GM10847 (cell line): ENCODE measurements around the gene PTPRR.

Source experiments
- POLR2A ChIP-seq: IDR thresholded peaks from 2 replicates; pipeline ENCODE4 v1.6.1; 2011; ENCODE audit not compliant: insufficient read length; ENCODE audit errors: extremely low read depth

The PTPRR gene

GRCh38 chr12:70721216-70721615, 199.3 kb downstream of the PTPRR start:
- TF ChIP-seq POLR2A: no peak

DNA sequence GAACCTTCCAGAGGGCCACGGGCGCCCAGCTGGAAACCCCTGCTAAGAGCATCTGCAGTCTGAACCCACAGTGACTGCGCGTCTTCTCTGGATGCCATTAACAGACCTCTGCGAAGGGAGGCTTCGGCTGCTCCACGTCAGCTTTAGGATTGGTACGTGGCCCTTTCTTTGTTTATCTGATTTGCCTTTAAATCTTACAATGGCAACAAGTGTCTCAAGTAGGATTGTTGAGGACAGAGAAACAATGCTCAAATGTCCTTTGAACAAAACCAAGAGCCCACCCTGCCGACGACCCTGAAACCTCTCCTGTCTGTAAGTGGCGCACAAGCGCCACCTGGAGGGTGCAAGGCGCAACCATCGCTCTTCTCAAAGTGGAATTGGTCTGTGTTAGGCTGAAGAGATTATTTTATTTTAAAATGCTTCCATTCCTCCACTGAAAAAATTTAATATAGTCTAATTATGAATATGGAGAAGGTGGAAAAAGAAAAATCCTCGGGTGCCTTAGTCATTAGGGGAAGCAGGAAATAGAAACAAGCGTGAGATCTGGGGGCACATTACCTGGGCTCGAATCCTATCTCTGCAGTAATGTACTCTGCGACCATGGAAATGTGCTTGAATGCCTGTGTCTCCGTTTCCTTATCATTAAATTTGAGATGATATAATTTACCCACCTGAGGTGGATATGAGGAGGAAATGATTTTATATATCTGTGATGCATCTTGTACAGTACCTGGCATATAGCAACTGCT, 200.7 kb downstream of the PTPRR start:
- no peak for TF ChIP-seq POLR2A

DNA sequence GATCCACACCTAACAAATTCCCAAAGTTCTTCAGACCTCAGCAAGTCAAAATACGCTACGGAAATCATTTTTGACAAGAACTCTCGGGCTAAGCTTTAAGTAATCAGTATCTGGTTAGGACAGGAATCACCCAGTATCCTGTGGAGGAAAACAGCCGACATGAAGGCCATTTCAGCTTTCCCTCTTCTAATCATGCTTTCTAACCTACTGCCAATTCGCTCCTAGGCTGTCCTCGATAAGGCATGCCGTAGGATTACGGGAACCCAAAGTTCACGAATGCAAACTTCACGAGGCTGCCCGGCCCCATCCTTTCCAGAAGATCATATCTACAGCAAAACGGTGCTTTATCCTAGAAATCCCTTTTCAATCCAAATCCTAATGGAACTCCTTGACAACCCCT, 201.5 kb downstream of the PTPRR start:
- no peak for TF ChIP-seq POLR2A

DNA sequence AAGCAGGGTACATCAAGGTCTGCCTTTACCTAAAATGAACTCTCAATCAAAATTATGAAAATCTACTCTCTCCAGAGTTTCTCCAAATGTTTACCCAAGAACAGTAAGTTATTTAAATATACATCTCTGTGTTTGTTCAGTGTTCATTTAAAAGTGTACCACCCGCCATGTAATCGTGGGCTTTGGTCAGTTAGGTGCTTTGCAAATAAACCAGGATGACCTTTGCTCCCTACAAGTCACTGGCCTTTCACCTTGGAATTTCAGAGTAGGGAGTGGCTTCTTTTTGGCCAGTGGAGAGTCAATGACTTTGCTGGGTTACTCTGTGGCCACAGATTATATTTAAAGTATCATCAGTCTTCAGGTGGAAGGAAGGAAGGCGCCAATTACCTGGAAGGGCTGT, 208.7 kb downstream of the PTPRR start:
- TF ChIP-seq POLR2A: no peak

GRCh38 chr12:70709022-70709421, 211.5 kb downstream of the PTPRR start:
- TF ChIP-seq POLR2A: no peak

DNA sequence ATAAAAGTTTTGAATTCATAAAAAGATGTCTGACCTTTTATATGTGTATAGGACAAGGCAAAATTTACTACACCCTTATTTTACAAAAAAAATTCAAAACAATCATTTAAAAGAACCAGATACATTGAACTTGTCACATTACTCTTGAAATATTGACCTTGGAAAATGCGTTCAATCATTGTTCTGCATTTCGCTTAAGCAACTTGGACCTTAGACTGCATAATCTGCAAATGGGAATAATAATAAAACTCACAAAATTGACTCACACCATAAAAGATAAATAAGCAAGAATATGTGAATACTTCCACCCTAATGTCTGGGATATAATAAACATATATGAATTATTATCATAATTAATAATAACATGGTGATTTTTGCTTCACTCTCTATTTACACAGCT, 213.9 kb downstream of the PTPRR start:
- no peak for TF ChIP-seq POLR2A

GRCh38 chr12:70698345-70698744, 222.2 kb downstream of the PTPRR start:
- no peak for TF ChIP-seq POLR2A

DNA sequence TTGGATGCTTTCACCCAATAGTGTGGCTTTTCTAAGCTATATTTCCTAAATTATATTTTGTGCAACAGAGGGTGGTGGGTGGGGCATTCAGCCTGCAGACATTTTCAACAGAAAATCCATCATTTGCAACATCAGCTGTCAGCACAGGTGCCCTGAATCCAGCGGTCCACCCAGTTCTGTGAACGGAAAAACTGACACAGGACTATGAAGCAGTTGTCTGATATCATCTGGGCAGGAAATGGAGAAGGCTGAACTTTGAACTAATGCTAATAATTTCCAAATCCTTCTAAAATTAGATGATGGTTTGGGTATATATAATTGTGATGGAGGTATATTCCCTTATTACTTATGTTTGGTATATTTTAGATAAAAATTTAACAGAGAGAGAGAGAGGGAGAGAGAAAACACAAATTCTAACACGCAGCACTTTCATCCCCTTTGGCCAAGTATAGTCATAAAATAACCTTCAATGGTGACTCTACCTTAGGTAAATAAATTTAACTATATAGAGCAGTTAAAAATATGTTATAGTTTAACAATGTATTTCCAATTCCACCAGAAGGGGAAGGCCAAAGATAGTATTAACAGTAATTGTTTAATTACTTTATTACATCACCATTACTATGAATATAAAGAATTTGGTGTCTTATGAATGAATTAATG, 225.0 kb downstream of the PTPRR start:
- TF ChIP-seq POLR2A: no peak

DNA sequence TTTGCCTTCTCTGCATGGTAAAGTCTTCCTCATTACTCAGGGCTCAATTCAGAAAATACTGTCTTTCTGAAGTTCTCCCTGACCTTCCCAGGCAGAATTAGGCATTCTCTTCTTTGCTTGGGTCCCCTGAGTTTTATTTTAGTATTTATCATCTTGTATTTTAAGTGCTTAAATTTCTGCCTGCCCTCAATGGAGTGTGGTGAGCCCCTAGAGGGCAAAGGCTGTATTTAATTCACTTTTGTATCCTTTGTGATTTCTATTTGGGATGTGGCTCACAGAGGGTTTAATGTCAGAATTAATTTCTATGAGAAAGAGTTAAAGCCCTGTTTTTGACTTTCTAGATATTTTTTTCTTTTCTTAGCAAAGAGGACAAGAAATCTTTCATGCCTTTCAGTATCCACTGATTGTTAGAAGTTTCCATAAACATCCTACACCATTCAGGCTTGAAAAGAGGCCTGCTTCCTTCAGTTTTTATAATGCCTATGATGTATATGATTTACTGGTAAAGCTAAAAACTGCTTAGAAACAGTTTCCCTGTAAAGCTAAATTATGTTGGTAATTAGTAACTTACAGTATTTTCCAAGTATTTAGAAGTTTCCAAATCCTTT, 227.8 kb downstream of the PTPRR start:
- no peak for TF ChIP-seq POLR2A

- no peak for TF ChIP-seq POLR2A
Observed at GRCh38 chr12:70691018-70691672, 229.4 kb downstream of the PTPRR start.

DNA sequence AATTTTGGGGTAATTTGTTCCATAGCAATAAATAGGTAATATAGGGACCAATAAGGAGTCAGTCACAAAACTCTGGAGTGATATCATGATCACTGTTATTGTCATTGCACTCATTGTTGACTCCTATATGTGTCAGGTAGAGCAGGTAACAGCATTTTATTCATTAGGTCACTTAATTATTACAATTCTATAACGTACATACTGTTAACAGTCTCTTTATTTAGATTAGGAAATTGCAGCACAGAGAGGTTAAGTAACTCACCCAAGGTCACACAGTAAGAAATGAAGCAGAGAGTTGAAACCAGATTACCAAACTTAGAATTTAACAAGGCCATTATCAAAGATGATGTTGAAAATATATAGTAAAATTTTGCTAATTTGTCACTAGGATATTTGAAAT, 233.6 kb downstream of the PTPRR start:
- TF ChIP-seq POLR2A: no peak

GRCh38 chr12:70686299-70686698, 234.2 kb downstream of the PTPRR start:
- TF ChIP-seq POLR2A: no peak

GRCh38 chr12:70683976-70684375, 236.6 kb downstream of the PTPRR start:
- TF ChIP-seq POLR2A: no peak

DNA sequence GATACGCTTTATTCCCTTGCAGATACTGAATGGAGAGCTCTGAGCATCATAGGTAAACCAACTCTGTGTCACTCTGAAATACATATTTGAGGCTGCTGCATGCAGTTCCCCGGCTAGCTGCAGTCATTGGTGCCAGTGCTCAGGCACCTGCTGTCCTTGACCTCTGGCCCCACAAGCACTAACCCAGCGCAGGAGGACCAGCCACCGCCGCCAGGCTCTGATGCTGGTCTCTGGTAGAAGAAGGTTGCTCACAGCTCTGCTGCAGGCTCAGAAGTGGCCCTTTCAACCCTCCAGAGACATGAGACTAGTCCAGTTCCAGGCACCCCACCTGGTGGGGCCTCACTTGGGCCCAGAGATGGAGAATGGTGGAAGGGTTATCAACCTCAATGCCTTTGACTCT, 248.8 kb downstream of the PTPRR start:
- TF ChIP-seq POLR2A: no peak

DNA sequence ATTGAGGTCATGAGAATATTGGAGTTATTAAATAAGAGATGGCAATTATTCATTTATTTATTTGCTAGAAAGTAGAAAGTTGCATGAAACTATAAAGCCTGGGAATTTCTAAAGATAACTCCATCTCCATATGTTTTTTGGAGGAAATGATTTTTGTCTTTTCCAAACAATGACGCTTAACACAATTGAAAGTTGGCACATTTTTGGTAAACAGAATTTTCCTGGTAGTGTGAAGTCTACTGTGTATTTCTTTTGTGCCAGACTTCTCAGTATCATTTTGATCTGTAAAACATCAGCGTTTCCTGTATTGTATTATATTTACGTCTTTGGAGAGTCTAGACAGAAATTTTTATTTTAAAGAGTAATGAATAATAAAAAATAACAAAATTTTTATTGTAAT, 249.6 kb downstream of the PTPRR start:
- TF ChIP-seq POLR2A: no peak

DNA sequence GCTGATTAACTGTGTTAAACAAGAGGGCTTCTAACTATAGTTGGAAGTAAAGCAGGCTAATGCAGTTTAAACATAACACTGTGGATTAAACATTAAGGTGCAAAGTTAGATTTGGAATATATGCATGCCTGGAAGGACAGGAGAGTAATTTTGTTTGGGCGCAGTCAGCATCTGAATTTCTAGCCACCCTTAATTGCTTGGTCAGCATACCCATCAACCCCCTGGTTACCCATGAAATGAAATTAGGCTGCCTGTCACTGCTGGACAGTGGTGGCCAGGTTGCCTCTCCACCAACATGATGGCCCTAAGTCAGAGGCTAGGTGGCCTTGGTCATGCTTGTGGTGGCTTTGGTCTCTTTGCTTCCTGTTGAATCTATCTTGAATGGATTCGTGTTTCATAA, 253.3 kb downstream of the PTPRR start:
- TF ChIP-seq POLR2A: no peak
